ACC112 (cell line): Measurements from ENCODE around the gene TM9SF2.
"Not testable (repeated sequence)": the region's sequence is repeated elsewhere in the genome, so short reads cannot be mapped to it uniquely, and the experiment has no call there.

Source experiments
- H2AFZ ChIP-seq: fragments of 200-600 bp; sonication (generic); one replicate; pipeline ENCODE4 v1.6.0; 2017; ENCODE audit warnings: antibody characterized with exemption, low read length; ENCODE audit not compliant: unreplicated experiment
- H3K27ac ChIP-seq: fragments of 200-600 bp; sonication (generic); 2 replicates; pipeline ENCODE4 v1.5.1; 2014; ENCODE audit warnings: low read depth, mild to moderate bottlenecking, antibody characterized with exemption, low read length, moderate library complexity
- H3K27me3 ChIP-seq: fragments of 200-600 bp; sonication (generic); 2 replicates; pipeline ENCODE4 v1.6.1; 2014; ENCODE audit warnings: mild to moderate bottlenecking, antibody characterized with exemption, low read length, moderate library complexity, mixed read lengths; ENCODE audit not compliant: insufficient read depth
- H3K36me3 ChIP-seq: fragments of 200-600 bp; sonication (generic); 2 replicates; pipeline ENCODE4 v1.6.1; 2016; ENCODE audit warnings: mild to moderate bottlenecking, antibody characterized with exemption, low read length, moderate library complexity, mixed read lengths; ENCODE audit not compliant: insufficient read depth
- H3K4me1 ChIP-seq: fragments of 200-600 bp; sonication (generic); one replicate; pipeline ENCODE4 v1.6.1; 2016; ENCODE audit warnings: low read length, mixed read lengths; ENCODE audit not compliant: insufficient read depth, unreplicated experiment, control insufficient read depth
- H3K4me3 ChIP-seq: fragments of 200-600 bp; sonication (generic); 2 replicates; pipeline ENCODE4 v1.5.1; 2014; ENCODE audit warnings: mild to moderate bottlenecking, low read depth, low read length
- H3K79me2 ChIP-seq: fragments of 200-600 bp; sonication (generic); one replicate; pipeline ENCODE4 v1.6.0; 2016; ENCODE audit warnings: low read length; ENCODE audit not compliant: control insufficient read depth, unreplicated experiment, insufficient read depth

The TM9SF2 gene

DNA sequence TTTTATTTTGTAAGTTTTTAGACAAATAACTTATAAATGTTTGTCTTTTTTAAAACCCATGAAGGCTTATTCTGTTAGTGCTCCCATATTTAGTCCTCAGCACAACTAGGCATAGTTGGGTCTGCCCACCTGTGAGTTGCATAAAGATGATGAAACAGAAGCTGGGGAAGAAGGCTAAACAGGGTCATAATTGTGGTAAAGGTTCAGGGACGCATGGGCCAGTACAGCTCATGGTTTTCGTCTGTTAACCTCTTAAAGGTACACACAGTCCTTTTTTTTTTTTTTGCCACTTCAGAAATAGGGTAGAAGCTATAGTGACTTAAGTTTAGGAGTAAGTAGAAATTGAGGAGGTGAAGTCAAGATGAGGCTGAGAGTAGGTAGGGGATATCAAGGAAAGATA is 58.3 kb downstream of the TM9SF2 start:
- no peaks in the 10 kb centered on the region for H3K4me1 ChIP-seq
- no peak overlapping the region for H2AFZ ChIP-seq
- H3K4me3 ChIP-seq: no peak overlapping the region
- no peaks in the 10 kb centered on the region for H3K27me3 ChIP-seq
- no peak overlapping the region for H3K27ac ChIP-seq
- peaks cover 4% of the 10 kb centered on the region for H3K36me3 ChIP-seq
- no peaks in the 10 kb centered on the region for H3K79me2 ChIP-seq

DNA sequence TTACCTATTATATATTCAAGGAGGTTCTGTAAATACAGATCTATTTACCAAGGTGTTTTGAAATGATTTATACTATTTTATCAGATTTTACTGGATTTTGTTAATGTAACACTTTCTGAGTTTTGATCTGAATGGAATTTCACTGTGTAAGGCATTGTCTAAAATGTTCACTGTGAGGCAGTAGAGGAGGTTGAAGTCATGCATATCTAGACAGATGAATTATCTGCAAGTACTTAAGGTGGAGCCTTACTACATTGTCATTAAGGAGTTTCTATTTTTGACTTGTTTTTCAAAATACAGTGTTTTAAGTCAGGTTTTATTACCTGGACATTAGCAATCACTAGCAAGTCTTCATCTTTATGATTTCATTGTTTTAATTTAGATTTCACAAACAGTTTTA is 62.1 kb downstream of the TM9SF2 start:
- no peak overlapping the region for H2AFZ ChIP-seq
- no peak overlapping the region for H3K27ac ChIP-seq
- H3K79me2 ChIP-seq: no peaks in the 10 kb centered on the region
- peaks cover 4% of the 10 kb centered on the region for H3K36me3 ChIP-seq
- no peak overlapping the region for H3K4me3 ChIP-seq
- no peaks in the 10 kb centered on the region for H3K4me1 ChIP-seq
- H3K27me3 ChIP-seq: no peaks in the 10 kb centered on the region

- no peaks in the 10 kb centered on the region for H3K79me2 ChIP-seq
- no peaks in the 10 kb centered on the region for H3K27me3 ChIP-seq
- H2AFZ ChIP-seq: no peak overlapping the region
- H3K27ac ChIP-seq: no peak overlapping the region
- H3K4me1 ChIP-seq: no peaks in the 10 kb centered on the region
- H3K4me3 ChIP-seq: no peak overlapping the region
- peaks cover 4% of the 10 kb centered on the region for H3K36me3 ChIP-seq
Measured at GRCh38 chr13:99564386-99564785, 63.1 kb downstream of the TM9SF2 start.

GRCh38 chr13:99565478-99566124 is 64.3 kb downstream of the TM9SF2 start:
- H3K4me1 ChIP-seq: no peaks in the 10 kb centered on the region
- H3K27ac ChIP-seq: no peak overlapping the region
- no peak overlapping the region for H3K4me3 ChIP-seq
- no peaks in the 10 kb centered on the region for H3K36me3 ChIP-seq
- H3K27me3 ChIP-seq: no peaks in the 10 kb centered on the region
- no peak overlapping the region for H2AFZ ChIP-seq
- H3K79me2 ChIP-seq: no peaks in the 10 kb centered on the region

- Histone ChIP-seq H3K36me3 (no peaks in the 10 kb centered on the region), H3K27me3 (no peaks in the 10 kb centered on the region), H3K4me1 (no peaks in the 10 kb centered on the region), H3K4me3 (no peak overlapping the region), H2AFZ (no peak overlapping the region), H3K27ac (no peak overlapping the region), H3K79me2 (no peaks in the 10 kb centered on the region)
Measured at GRCh38 chr13:99566125-99567083, 65.1 kb downstream of the TM9SF2 start.

GRCh38 chr13:99568901-99569300 is 67.6 kb downstream of the TM9SF2 start:
- not testable (repeated sequence) for H3K79me2 ChIP-seq, H3K27ac ChIP-seq, H3K4me3 ChIP-seq, H3K4me1 ChIP-seq, H3K36me3 ChIP-seq, H3K27me3 ChIP-seq, H2AFZ ChIP-seq

DNA sequence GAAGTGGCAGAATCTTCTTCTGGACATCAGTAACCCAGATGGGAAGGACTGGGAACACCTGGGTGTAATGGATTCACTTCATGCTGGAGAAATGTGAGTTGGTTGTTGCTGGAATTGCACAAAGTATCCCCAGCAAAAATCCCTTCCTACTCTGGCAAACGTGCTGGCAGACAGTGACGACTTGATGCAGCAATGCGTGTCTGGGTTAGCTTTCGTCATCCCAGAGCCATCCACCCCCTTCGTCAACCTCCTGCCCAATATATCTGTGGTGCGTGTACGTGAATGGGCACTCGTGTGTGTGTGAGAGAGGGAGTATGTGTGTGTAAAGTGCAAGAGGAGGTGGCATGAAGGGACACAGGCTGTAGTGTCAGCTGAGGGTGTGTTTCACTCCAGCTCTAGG is 70.9 kb downstream of the TM9SF2 start:
- H3K4me3 ChIP-seq: no peak overlapping the region
- no peak overlapping the region for H3K27ac ChIP-seq
- H3K79me2 ChIP-seq: no peaks in the 10 kb centered on the region
- no peaks in the 10 kb centered on the region for H3K4me1 ChIP-seq
- H3K36me3 ChIP-seq: no peaks in the 10 kb centered on the region
- H3K27me3 ChIP-seq: no peaks in the 10 kb centered on the region
- H2AFZ ChIP-seq: no peak overlapping the region

- H3K27me3 ChIP-seq: no peaks in the 10 kb centered on the region
- H3K79me2 ChIP-seq: no peaks in the 10 kb centered on the region
- no peak overlapping the region for H2AFZ ChIP-seq
- no peaks in the 10 kb centered on the region for H3K4me1 ChIP-seq
- H3K27ac ChIP-seq: no peak overlapping the region
- no peaks in the 10 kb centered on the region for H3K36me3 ChIP-seq
- H3K4me3 ChIP-seq: no peak overlapping the region
Measured at GRCh38 chr13:99572921-99573320, 71.6 kb downstream of the TM9SF2 start.

- H3K4me3 ChIP-seq: no peak overlapping the region
- no peak overlapping the region for H3K27ac ChIP-seq
- no peak overlapping the region for H2AFZ ChIP-seq
- no peaks in the 10 kb centered on the region for H3K27me3 ChIP-seq
- no peaks in the 10 kb centered on the region for H3K36me3 ChIP-seq
- no peaks in the 10 kb centered on the region for H3K4me1 ChIP-seq
- no peaks in the 10 kb centered on the region for H3K79me2 ChIP-seq
Measured at GRCh38 chr13:99575376-99576120, 74.3 kb downstream of the TM9SF2 start.

DNA sequence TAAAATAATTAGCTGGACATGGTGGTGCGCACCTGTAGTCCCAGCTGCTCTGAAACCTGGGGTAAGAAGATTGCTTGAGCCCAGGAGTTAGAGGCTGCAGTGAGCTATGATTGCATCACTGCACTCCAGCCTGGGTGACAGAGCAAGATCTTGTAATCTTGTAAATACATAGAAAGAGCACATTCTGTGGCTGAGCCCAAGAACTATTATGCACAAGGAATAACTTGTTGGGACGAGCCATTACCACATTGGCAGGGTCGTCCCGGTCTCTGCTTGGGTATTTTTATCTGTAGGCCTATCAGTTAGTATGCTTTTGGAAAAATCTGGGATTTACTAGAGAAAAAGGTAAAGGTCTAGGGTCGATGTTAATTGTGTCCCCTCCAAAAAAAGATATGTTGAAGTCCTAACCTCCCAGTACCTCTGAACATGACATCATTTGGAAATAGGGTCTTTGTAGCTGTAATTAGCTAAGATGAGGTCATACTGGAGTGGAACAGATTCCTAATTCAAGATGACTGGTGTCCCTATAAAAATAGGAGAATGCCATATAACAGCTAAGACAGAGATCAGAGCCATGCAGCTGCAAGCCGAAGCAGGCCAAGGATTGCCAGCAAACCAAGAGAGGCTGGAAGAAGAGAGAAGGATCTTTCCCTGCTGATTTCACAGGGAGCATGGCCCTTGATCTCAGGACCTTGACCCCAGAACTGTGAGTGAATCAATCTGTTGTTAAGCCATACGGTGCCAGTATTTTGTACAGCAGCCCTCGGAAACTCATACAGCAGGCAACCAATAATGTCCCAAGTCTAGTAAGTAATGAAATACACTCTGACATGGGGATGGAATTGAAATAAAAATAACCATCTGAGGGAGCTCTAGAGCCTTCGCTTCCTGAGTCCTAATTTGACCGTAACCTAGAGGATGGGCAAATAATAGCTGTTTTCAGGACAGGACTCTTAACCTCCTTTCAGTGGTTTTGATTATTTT is 77.0 kb downstream of the TM9SF2 start:
- no peaks in the 10 kb centered on the region for H3K79me2 ChIP-seq
- H3K4me3 ChIP-seq: no peak overlapping the region
- H3K4me1 ChIP-seq: no peaks in the 10 kb centered on the region
- H3K36me3 ChIP-seq: no peaks in the 10 kb centered on the region
- no peak overlapping the region for H2AFZ ChIP-seq
- no peak overlapping the region for H3K27ac ChIP-seq
- no peaks in the 10 kb centered on the region for H3K27me3 ChIP-seq
